ENCODE results near the gene TAF11L11. TPM values are rescaled to one million over a fixed set of nuclear protein-coding genes. Genes with fewer than 3 reads are reported as not detected.
"Not testable (repeated sequence)": the region's sequence is repeated elsewhere in the genome, so short reads cannot be mapped to it uniquely, and the experiment has no call there.

Gene TAF11L11
- total RNA-seq: not detected in 2 replicates

DNA sequence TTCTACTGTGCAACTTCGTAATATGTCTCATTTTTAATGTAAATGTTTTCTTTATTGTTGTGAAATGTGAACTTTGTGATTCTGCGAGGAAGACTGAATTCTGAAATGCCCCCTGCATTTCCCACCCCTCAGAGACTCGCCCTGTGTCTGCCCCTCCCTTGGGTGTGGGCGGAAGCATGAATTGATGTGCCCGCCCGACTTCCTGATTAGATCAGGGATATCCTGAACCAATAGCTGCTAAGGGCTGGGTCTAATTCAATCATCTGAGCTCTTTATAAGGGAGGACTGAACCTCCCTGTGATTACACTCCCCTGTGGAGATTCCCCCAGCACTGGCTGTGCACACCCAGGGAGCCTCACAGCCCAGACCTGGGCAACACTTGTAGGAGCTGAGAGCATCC, at the start of gene TAF11L11:
TSS of gene TAF11L11 (plus strand) at position 304 of the 400 bp plus-strand sequence.
- DNase-seq (ENCODE audit: low spot score); H3K4me3 Mint-ChIP-seq; H3K27me3 Mint-ChIP-seq (ENCODE audit: insufficient read depth); H3K36me3 Mint-ChIP-seq (ENCODE audit: low read depth); intact Hi-C loops (cut with micrococcal nuclease); H3K27ac Mint-ChIP-seq; H3K4me1 Mint-ChIP-seq (ENCODE audit: low read depth): not testable (repeated sequence)
- peaks cover 25% of the 10 kb centered on the region for H3K9me3 Mint-ChIP-seq

DNA sequence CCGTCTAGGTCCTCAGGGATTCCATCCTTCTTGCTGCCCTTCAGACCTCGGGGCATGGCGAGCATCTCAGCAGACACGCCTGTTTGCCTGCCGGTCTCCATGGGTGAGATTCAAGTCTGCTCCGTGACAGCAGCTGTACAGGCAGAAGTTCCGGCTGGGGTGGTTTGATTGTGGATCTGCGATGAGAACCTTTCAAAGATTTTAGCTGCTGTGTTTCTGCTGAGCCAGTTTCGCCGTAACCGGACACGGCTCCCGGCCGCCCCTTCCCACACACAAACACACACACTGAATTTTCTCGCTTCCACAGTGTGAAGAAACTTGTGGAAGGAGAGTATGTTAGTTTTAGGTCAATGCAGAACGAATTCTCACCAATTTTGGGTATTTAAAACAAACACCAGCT, 18.3 kb upstream of the TAF11L11 start, which contains the start of gene TAF11L7:
TSS of gene TAF11L7 (minus strand) at position 101 of the 400 bp plus-strand sequence.
- H3K4me3 Mint-ChIP-seq; H3K27ac Mint-ChIP-seq; DNase-seq (ENCODE audit: low spot score); H3K4me1 Mint-ChIP-seq (ENCODE audit: low read depth); intact Hi-C loops (cut with micrococcal nuclease); H3K36me3 Mint-ChIP-seq (ENCODE audit: low read depth); H3K9me3 Mint-ChIP-seq; H3K27me3 Mint-ChIP-seq (ENCODE audit: insufficient read depth): not testable (repeated sequence)

DNA sequence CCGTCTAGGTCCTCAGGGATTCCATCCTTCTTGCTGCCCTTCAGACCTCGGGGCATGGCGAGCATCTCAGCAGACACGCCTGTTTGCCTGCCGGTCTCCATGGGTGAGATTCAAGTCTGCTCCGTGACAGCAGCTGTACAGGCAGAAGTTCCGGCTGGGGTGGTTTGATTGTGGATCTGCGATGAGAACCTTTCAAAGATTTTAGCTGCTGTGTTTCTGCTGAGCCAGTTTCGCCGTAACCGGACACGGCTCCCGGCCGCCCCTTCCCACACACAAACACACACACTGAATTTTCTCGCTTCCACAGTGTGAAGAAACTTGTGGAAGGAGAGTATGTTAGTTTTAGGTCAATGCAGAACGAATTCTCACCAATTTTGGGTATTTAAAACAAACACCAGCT, 13.1 kb upstream of the TAF11L11 start, which contains the start of gene TAF11L8:
TSS of gene TAF11L8 (minus strand) at position 101 of the 400 bp plus-strand sequence.
- not testable (repeated sequence) for DNase-seq (ENCODE audit: low spot score)

DNA sequence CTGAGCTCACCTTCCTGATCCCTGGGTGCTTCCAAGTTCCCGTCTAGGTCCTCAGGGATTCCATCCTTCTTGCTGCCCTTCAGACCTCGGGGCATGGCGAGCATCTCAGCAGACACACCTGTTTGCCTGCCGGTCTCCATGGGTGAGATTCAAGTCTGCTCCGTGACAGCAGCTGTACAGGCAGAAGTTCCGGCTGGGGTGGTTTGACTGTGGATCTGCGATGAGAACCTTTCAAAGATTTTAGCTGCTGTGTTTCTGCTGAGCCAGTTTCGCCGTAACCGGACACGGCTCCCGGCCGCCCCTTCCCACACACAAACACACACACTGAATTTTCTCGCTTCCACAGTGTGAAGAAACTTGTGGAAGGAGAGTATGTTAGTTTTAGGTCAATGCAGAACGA, 9.7 kb upstream of the TAF11L11 start, which contains the start of gene TAF11L9:
TSS of gene TAF11L9 (minus strand) at position 140 of the 400 bp plus-strand sequence.
- H3K36me3 Mint-ChIP-seq (ENCODE audit: low read depth); DNase-seq (ENCODE audit: low spot score); intact Hi-C loops (cut with micrococcal nuclease); H3K4me3 Mint-ChIP-seq; H3K4me1 Mint-ChIP-seq (ENCODE audit: low read depth); H3K27ac Mint-ChIP-seq; H3K9me3 Mint-ChIP-seq; H3K27me3 Mint-ChIP-seq (ENCODE audit: insufficient read depth): not testable (repeated sequence)

More for the DNA sequence above, 13.1 kb upstream of the TAF11L11 start, which contains the start of gene TAF11L8:
- H3K4me3 Mint-ChIP-seq; H3K27me3 Mint-ChIP-seq (ENCODE audit: insufficient read depth); H3K36me3 Mint-ChIP-seq (ENCODE audit: low read depth); H3K4me1 Mint-ChIP-seq (ENCODE audit: low read depth); intact Hi-C loops (cut with micrococcal nuclease); H3K9me3 Mint-ChIP-seq; H3K27ac Mint-ChIP-seq: not testable (repeated sequence)

DNA sequence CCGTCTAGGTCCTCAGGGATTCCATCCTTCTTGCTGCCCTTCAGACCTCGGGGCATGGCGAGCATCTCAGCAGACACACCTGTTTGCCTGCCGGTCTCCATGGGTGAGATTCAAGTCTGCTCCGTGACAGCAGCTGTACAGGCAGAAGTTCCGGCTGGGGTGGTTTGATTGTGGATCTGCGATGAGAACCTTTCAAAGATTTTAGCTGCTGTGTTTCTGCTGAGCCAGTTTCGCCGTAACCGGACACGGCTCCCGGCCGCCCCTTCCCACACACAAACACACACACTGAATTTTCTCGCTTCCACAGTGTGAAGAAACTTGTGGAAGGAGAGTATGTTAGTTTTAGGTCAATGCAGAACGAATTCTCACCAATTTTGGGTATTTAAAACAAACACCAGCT, 6.3 kb upstream of the TAF11L11 start, which contains the start of gene TAF11L10:
TSS of gene TAF11L10 (minus strand) at position 101 of the 400 bp plus-strand sequence.
- H3K36me3 Mint-ChIP-seq (ENCODE audit: low read depth); H3K27me3 Mint-ChIP-seq (ENCODE audit: insufficient read depth); intact Hi-C loops (cut with micrococcal nuclease); H3K4me3 Mint-ChIP-seq; H3K4me1 Mint-ChIP-seq (ENCODE audit: low read depth); H3K27ac Mint-ChIP-seq; DNase-seq (ENCODE audit: low spot score): not testable (repeated sequence)
- peaks cover 12% of the 10 kb centered on the region for H3K9me3 Mint-ChIP-seq

DNA sequence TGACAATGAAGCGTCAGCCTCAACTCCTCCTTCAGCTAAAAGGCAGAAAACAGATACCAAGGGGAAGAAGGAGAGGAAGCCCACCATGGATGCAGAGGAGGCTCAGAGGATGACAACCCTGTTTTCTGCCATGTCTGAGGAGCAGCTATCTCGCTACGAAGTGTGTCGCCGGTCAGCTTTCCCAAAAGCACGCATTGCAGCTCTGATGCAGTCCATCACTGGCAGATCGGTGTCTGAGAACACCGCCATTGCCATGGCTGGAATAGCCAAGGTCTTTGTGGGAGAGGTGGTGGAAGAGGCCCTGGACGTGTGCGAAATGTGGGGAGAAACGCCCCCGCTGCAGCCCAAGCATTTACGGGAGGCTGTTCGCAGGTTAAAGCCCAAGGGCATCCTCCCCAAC, 968 bp downstream of the TAF11L11 start:
- no peak for DNase-seq (ENCODE audit: low spot score)
- H3K27ac Mint-ChIP-seq: no peak overlapping the region
- no peaks in the 10 kb centered on the region for H3K36me3 Mint-ChIP-seq (ENCODE audit: low read depth)
- intact Hi-C loops (cut with micrococcal nuclease): no loop called here
- no peak overlapping the region for H3K4me3 Mint-ChIP-seq
- peaks cover 20% of the 10 kb centered on the region for H3K9me3 Mint-ChIP-seq
- H3K27me3 Mint-ChIP-seq (ENCODE audit: insufficient read depth): no peaks in the 10 kb centered on the region
- no peaks in the 10 kb centered on the region for H3K4me1 Mint-ChIP-seq (ENCODE audit: low read depth)

DNA sequence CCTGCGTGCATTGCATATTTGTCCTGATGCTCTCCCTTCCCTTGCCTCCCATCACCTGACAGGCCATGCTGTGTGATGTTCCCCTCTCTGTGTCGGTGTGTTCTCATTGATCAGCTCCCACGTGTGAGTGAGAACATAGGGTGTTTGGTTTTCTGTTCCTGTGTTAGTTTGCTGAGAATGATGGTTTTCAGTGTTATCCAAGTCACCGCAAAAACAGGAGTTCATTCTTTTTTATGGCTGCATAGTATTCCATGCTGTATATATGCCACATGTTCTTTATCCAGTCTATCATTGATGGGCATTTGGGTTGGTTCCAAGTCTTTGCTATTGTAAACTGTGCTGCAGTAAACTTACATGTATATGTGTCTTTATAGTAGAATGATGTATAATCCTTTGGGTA, 3.5 kb downstream of the TAF11L11 start:
- H3K4me3 Mint-ChIP-seq; H3K36me3 Mint-ChIP-seq (ENCODE audit: low read depth); H3K27me3 Mint-ChIP-seq (ENCODE audit: insufficient read depth); intact Hi-C loops (cut with micrococcal nuclease); H3K27ac Mint-ChIP-seq; H3K4me1 Mint-ChIP-seq (ENCODE audit: low read depth); DNase-seq (ENCODE audit: low spot score): not testable (repeated sequence)
- H3K9me3 Mint-ChIP-seq: peaks cover 26% of the 10 kb centered on the region

DNA sequence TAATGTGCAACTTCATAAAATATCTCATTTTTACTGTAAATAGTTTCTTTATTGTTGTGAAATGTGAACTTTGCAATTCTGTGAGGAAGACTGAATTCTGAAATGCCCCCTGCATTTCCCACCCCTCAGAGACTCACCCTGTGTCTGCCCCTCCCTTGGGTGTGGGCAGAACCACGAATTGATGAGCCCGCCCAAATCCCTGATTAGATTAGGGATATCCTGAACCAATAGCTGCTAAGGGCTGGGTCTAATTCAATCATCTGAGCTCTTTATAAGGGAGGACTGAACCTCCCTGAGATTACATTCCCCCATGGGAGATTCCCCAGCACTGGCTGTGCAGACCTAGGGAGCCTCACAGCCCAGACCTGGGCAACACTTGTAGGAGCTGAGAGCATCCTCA, 6.1 kb downstream of the TAF11L11 start, which contains the start of gene TAF11L12:
TSS of gene TAF11L12 (plus strand) at position 301 of the 400 bp plus-strand sequence.
- H3K9me3 Mint-ChIP-seq: peaks cover 24% of the 10 kb centered on the region
- DNase-seq (ENCODE audit: low spot score); H3K27ac Mint-ChIP-seq; H3K4me1 Mint-ChIP-seq (ENCODE audit: low read depth); intact Hi-C loops (cut with micrococcal nuclease); H3K36me3 Mint-ChIP-seq (ENCODE audit: low read depth); H3K27me3 Mint-ChIP-seq (ENCODE audit: insufficient read depth); H3K4me3 Mint-ChIP-seq: not testable (repeated sequence)

DNA sequence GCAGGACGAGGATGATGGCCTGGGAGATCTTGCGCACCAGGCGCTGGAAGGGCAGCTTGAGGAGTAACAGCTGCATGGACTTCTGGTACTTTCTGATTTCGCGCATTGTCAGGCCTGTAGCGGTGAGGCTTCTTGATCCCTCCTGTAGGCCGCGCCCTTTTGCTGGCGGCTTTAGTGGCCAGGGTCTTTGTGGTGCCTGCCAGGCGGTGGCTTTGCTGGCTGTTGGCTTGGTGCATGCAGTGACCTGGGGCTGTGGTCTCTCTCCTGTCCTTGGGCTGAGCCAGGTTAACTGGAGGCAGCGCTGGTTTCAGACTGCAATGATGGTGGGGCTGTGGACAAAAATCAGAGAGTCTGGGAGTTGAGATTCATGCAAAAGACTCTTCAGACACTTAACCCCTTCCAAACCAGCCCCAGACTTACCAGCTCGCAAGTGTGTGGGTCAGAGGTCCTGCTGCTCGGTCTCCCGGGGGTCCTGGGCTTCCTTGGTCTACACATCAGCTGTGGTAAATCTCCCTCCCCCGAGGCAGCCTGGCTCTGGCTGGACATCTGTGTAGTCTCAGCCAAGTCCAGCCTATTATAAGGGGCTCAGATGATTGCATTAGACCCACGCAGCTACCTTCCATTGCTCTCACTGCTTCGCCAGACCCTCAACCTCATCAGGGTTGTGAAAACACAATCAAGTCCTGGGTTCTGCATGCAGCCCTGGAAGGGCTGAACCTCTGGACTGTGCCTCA, 11.1 kb downstream of the TAF11L11 start:
- H3K27me3 Mint-ChIP-seq (ENCODE audit: insufficient read depth): no peaks in the 10 kb centered on the region
- no peak for DNase-seq (ENCODE audit: low spot score)
- intact Hi-C loops (cut with micrococcal nuclease): no loop called here
- no peak overlapping the region for H3K27ac Mint-ChIP-seq
- peaks cover 29% of the 10 kb centered on the region for H3K9me3 Mint-ChIP-seq
- no peaks in the 10 kb centered on the region for H3K36me3 Mint-ChIP-seq (ENCODE audit: low read depth)
- H3K4me3 Mint-ChIP-seq: no peak overlapping the region
- H3K4me1 Mint-ChIP-seq (ENCODE audit: low read depth): no peaks in the 10 kb centered on the region

DNA sequence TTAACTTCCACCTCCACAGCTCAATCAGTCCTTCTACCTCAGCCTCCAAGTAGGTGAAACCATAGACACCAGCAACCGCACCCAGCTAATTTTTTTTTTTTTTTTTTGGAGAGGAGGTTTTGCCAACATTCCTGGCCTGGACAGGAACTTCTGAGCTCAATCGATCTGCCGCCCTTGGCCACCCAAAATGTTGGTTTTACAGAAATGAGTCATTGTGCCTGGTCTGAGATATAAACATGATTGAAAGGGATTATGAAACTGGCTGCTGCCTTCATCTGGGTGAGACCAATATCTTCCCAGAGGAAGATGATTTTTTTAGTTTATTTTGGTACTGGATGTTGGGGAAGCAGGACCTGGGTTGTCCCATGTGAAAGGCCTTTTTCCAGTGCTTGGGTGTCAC, 15.4 kb downstream of the TAF11L11 start:
- H3K4me1 Mint-ChIP-seq (ENCODE audit: low read depth): no peaks in the 10 kb centered on the region
- no peaks in the 10 kb centered on the region for H3K27me3 Mint-ChIP-seq (ENCODE audit: insufficient read depth)
- no peak overlapping the region for H3K27ac Mint-ChIP-seq
- H3K4me3 Mint-ChIP-seq: no peak overlapping the region
- intact Hi-C loops (cut with micrococcal nuclease): no loop called here
- H3K36me3 Mint-ChIP-seq (ENCODE audit: low read depth): no peaks in the 10 kb centered on the region
- DNase-seq (ENCODE audit: low spot score): no peak
- H3K9me3 Mint-ChIP-seq: peaks cover 29% of the 10 kb centered on the region

DNA sequence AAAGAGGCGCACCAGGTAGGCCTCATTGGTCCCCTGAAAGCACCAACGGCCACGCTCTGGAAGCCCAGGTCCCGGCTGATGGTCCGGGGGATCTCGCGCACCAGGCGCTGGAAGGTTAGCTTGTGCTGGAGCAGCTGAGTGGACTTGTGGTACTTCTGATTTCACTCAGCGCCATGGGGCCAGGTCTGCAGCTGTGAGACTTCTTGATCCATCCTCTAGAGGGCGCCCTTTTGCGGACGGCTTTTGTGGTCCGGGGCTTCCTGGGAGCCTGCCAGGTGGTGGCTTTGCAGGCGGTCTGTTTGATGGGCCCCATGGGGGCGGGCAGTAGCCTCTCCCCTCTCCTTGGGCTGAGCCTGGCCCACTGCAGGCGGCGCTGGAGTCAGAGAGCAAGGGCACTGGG, 16.6 kb downstream of the TAF11L11 start:
- DNase-seq (ENCODE audit: low spot score): no peak
- intact Hi-C loops (cut with micrococcal nuclease): no loop called here
- H3K9me3 Mint-ChIP-seq: peaks cover 26% of the 10 kb centered on the region
- H3K36me3 Mint-ChIP-seq (ENCODE audit: low read depth): no peaks in the 10 kb centered on the region
- no peaks in the 10 kb centered on the region for H3K27me3 Mint-ChIP-seq (ENCODE audit: insufficient read depth)
- no peak overlapping the region for H3K4me3 Mint-ChIP-seq
- H3K4me1 Mint-ChIP-seq (ENCODE audit: low read depth): no peaks in the 10 kb centered on the region
- H3K27ac Mint-ChIP-seq: no peak overlapping the region

DNA sequence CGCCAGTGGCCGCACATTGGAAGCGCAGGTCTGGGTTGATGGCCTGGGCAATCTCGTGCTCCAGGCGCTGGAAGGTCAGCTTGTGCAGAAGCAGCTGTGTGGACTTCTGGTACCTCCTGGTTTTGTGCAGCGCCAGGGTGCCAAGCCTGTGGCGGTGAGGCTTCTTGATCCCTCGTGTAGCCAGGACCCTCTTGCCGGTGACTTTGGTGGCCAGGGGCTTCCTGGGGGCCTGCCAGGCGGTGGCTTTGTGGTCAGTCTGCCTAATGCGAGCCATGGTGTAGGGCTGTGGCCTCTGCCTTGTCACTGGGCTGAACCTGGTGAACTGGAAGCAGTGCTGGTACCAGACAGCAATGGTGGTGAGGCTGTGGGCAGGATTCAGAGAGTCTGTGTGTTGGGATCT, 21.7 kb downstream of the TAF11L11 start:
- H3K4me1 Mint-ChIP-seq (ENCODE audit: low read depth): no peaks in the 10 kb centered on the region
- no peak for DNase-seq (ENCODE audit: low spot score)
- H3K9me3 Mint-ChIP-seq: peaks cover 23% of the 10 kb centered on the region
- H3K4me3 Mint-ChIP-seq: no peak overlapping the region
- intact Hi-C loops (cut with micrococcal nuclease): no loop called here
- no peak overlapping the region for H3K27ac Mint-ChIP-seq
- H3K27me3 Mint-ChIP-seq (ENCODE audit: insufficient read depth): no peaks in the 10 kb centered on the region
- H3K36me3 Mint-ChIP-seq (ENCODE audit: low read depth): no peaks in the 10 kb centered on the region

DNA sequence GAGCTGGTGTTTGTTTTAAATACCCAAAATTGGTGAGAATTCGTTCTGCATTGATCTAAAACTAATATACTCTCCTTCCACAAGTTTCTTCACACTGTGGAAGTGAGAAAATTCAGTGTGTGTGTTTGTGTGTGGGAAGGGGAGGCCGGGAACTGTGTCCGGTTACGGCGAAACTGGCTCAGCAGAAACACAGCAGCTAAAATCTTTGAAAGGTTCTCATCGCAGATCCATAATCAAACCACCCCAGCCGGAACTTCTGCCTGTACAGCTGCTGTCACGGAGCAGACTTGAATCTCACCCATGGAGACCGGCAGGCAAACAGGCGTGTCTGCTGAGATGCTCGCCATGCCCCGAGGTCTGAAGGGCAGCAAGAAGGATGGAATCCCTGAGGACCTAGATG, 27.8 kb downstream of the TAF11L11 start, which contains the start of gene TAF11L13:
TSS of gene TAF11L13 (plus strand) at position 301 of the 400 bp plus-strand sequence.
- H3K27me3 Mint-ChIP-seq (ENCODE audit: insufficient read depth); H3K4me1 Mint-ChIP-seq (ENCODE audit: low read depth); H3K4me3 Mint-ChIP-seq; H3K36me3 Mint-ChIP-seq (ENCODE audit: low read depth); intact Hi-C loops (cut with micrococcal nuclease); DNase-seq (ENCODE audit: low spot score); H3K27ac Mint-ChIP-seq: not testable (repeated sequence)
- peaks cover 30% of the 10 kb centered on the region for H3K9me3 Mint-ChIP-seq
